ENCODE results near the gene ATXN2. TPM values are rescaled to one million over a fixed set of nuclear protein-coding genes. Genes with fewer than 3 reads are reported as not detected.

Gene ATXN2
- total RNA-seq, 1 experiment from 2014 or later, result 108 TPM

DNA sequence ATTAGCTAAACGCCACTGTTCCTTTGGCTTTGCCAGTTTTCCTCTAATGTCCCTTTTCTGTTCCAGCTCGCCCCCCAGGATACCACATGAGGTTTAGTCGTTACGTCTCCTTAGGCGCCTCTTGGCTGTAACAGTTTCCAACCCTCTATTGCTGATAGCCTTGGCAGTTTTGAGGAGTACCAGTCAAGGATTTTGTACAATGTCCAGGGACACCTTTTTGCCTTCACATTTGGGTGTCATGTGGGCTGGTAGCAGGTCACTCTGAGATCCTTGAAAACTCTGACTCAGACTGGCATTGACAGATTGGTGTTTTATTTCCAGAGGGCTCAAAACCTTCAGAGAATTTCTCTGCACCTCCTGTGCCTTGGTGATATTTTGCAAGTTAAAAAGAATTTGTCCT, 179.3 kb downstream of the ATXN2 start:
- BruUV-seq (replicated peaks), result no TSS peak
- Histone ChIP-seq H3K27me3 (ENCODE audit: insufficient read depth, low read depth) (no peaks in the 10 kb centered on the region), H3K9me3 (ENCODE audit: insufficient read depth, low read depth) (no peaks in the 10 kb centered on the region), H2AFZ (no peak overlapping the region), H4K20me1 (ENCODE audit: insufficient read depth) (no peaks in the 10 kb centered on the region), H3K27ac (no peak overlapping the region), H3K4me3 (no peak overlapping the region), H3K9me2 (ENCODE audit: insufficient read depth) (no peaks in the 10 kb centered on the region), H3K36me3 (ENCODE audit: low read depth) (no peaks in the 10 kb centered on the region), H3K4me2 (no peak overlapping the region), H3K79me2 (ENCODE audit: low read depth) (peaks cover 12% of the 10 kb centered on the region; the same call in 1 of the 2 replicates), H3F3A (ENCODE audit: insufficient read depth, low read depth) (no peaks in the 10 kb centered on the region), H3K4me1 (replicated peaks; ENCODE audit: insufficient read depth) (peaks cover 8% of the 10 kb centered on the region)
- ChIA-PET POLR2A (ENCODE audit: unreplicated experiment) (no interaction called here), CTCF (no interaction called here)
- DNase-seq, result no peak
- intact Hi-C loops (cut with micrococcal nuclease; ENCODE audit: unreplicated experiment), result no loop called here
- TF ChIP-seq EZH2 (IDR thresholded peaks at IDR 0.05; ENCODE audit: low read depth), result no peak

- no peak overlapping the region for H3K4me3 ChIP-seq
- H3K36me3 ChIP-seq (ENCODE audit: low read depth), result no peaks in the 10 kb centered on the region
- H3K4me1 ChIP-seq (replicated peaks; ENCODE audit: insufficient read depth), result peaks cover 7% of the 10 kb centered on the region
- POLR2A ChIA-PET (ENCODE audit: unreplicated experiment), result no interaction called here
- H4K20me1 ChIP-seq (ENCODE audit: insufficient read depth), result peaks cover 9% of the 10 kb centered on the region; the same call in 1 of the 2 replicates
- H3F3A ChIP-seq (ENCODE audit: insufficient read depth, low read depth), result peaks cover 7% of the 10 kb centered on the region; the same call in 1 of the 2 replicates
- no peak overlapping the region for H2AFZ ChIP-seq
- no peak overlapping the region for H3K27ac ChIP-seq
- TF ChIP-seq CTCF (conservative IDR thresholded peaks at IDR 0.05), result no peak
- no peak for TF ChIP-seq EZH2 (IDR thresholded peaks at IDR 0.05; ENCODE audit: low read depth)
- no peaks in the 10 kb centered on the region for H3K9me2 ChIP-seq (ENCODE audit: insufficient read depth)
- no TSS peak for BruUV-seq (replicated peaks)
- H3K9me3 ChIP-seq (ENCODE audit: insufficient read depth, low read depth), result no peaks in the 10 kb centered on the region
- peaks cover 7% of the 10 kb centered on the region; the same call in 1 of the 2 replicates for H3K79me2 ChIP-seq (ENCODE audit: low read depth)
- CTCF ChIA-PET, result no interaction called here
- no peaks in the 10 kb centered on the region for H3K27me3 ChIP-seq (ENCODE audit: insufficient read depth, low read depth)
- DNase-seq, result no peak
- intact Hi-C loops (cut with micrococcal nuclease; ENCODE audit: unreplicated experiment), result no loop called here
- no peak overlapping the region for H3K4me2 ChIP-seq
Observed at GRCh38 chr12:111418594-111418880, 180.6 kb downstream of the ATXN2 start.

- CTCF ChIA-PET, result no interaction called here
- TF ChIP-seq EZH2 (IDR thresholded peaks at IDR 0.05; ENCODE audit: low read depth) (no peak), CTCF (conservative IDR thresholded peaks at IDR 0.05) (no peak)
- Histone ChIP-seq H3K9me3 (ENCODE audit: insufficient read depth, low read depth) (no peaks in the 10 kb centered on the region), H3F3A (ENCODE audit: insufficient read depth, low read depth) (peaks cover 11% of the 10 kb centered on the region; the same call in 1 of the 2 replicates), H3K27ac (no peak overlapping the region), H2AFZ (no peak overlapping the region), H3K79me2 (ENCODE audit: low read depth) (peaks cover 7% of the 10 kb centered on the region; the same call in 1 of the 2 replicates), H3K36me3 (ENCODE audit: low read depth) (no peaks in the 10 kb centered on the region), H4K20me1 (ENCODE audit: insufficient read depth) (peaks cover 9% of the 10 kb centered on the region; the same call in 1 of the 2 replicates), H3K9me2 (ENCODE audit: insufficient read depth) (no peaks in the 10 kb centered on the region), H3K27me3 (ENCODE audit: insufficient read depth, low read depth) (no peaks in the 10 kb centered on the region), H3K4me2 (no peak overlapping the region), H3K4me3 (no peak overlapping the region), H3K4me1 (replicated peaks; ENCODE audit: insufficient read depth) (peaks cover 9% of the 10 kb centered on the region)
- POLR2A ChIA-PET (ENCODE audit: unreplicated experiment), result no interaction called here
- DNase-seq, result no peak
- no TSS peak for BruUV-seq (replicated peaks)
- intact Hi-C loops (cut with micrococcal nuclease; ENCODE audit: unreplicated experiment), result no loop called here
Observed at GRCh38 chr12:111417784-111418593, 181.1 kb downstream of the ATXN2 start.
